Vagina (tissue), 2 donors: ENCODE results near the gene TMEM134.

Experiments
- POLR2A ChIP-seq, 2 donors: fragments of 450-650 bp; IDR thresholded peaks; one replicate each; pipeline ENCODE4 v1.6.1; 2017; ENCODE audit warnings: antibody characterized with exemption in 2 of 2, mild to moderate bottlenecking in 2 of 2, moderate library complexity in 2 of 2
- TF ChIP-seq, protein P1 (sequence below), 3 experiments: fragments of 450-650 bp in 2 of 3; fragments of 200-600 bp in 1 of 3; sonication (generic) in 1 of 3; IDR thresholded peaks; one replicate each; pipeline ENCODE4 v1.5.1; 2017 to 2019; ENCODE audit warnings: antibody characterized with exemption in 3 of 3, mild to moderate bottlenecking in 2 of 3, moderate library complexity in 2 of 3

DNA sequence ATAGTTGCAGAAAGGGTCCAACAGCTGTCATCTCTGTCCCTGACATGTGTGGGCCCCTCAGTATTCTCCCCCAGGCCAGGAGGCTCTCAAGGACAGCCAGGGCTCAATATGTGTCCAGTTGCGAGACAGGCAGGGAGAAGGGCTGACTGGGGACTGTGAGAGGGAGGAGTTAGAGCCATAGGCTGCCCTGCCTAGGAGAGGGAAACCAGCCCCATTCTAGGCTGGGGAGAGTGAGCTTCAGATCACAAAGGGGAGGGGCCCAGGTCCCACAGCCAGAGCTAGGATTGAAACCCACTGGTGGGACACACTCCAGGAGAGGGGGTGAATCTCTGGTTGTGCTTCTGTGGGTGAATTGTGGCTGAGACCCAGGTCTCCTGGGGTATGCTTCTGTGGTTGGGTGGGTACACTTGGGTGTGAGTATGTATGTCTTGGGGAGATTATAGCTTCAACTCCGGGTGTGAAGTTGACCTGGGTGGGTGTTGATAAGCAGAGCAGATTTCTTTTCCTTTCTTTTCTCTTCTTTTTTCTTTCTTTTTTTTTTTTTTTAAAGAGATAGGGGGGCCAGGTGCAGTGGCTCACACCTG lies 55.7 kb downstream of the TMEM134 start:
- no peak for TF ChIP-seq POLR2A (IDR thresholded peaks at IDR 0.05)
- TF ChIP-seq, protein P1, sequence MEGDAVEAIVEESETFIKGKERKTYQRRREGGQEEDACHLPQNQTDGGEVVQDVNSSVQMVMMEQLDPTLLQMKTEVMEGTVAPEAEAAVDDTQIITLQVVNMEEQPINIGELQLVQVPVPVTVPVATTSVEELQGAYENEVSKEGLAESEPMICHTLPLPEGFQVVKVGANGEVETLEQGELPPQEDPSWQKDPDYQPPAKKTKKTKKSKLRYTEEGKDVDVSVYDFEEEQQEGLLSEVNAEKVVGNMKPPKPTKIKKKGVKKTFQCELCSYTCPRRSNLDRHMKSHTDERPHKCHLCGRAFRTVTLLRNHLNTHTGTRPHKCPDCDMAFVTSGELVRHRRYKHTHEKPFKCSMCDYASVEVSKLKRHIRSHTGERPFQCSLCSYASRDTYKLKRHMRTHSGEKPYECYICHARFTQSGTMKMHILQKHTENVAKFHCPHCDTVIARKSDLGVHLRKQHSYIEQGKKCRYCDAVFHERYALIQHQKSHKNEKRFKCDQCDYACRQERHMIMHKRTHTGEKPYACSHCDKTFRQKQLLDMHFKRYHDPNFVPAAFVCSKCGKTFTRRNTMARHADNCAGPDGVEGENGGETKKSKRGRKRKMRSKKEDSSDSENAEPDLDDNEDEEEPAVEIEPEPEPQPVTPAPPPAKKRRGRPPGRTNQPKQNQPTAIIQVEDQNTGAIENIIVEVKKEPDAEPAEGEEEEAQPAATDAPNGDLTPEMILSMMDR (IDR thresholded peaks at IDR 0.05) = no peak
